ENCODE measurements around the gene CAMTA2. TPM values are rescaled to one million over a fixed set of nuclear protein-coding genes. Genes with fewer than 3 reads are reported as not detected.
A peak's percentile ranks its signal among the peaks of the same experiment; 100 is the strongest.

The CAMTA2 gene
- total and polyA plus RNA-seq, 7 donors: 9.9 to 64.5 (median 24.6) TPM

DNA sequence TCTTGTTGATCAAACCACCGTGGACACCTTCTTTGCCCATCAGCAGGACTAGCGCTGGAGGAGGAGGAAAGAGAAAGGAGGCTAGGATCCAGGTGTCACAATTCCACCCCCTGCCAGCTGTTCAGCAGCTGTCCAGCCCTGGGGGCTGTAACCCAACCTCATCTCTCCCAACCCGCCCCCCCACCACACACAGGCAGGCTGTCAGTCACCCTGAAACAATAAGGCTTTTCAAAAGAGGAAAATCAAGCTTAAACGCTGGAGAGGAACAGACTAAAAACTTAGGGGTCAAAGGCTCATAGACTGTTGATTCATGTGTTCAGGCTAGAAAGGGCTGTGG lies 41.6 kb downstream of the CAMTA2 start:
- peak overlapping the region in 3 of 4 donors; percentile 80 to 99 (median 96) for H3K4me3 ChIP-seq
- intact Hi-C loops (cut with DNase I): no loop called here
- H3K27ac ChIP-seq: peak overlapping the region; percentile 98 to 100 (median 99)
- no peak for TF ChIP-seq POLR2A (IDR thresholded peaks at IDR 0.05)
- TF ChIP-seq, protein P1, sequence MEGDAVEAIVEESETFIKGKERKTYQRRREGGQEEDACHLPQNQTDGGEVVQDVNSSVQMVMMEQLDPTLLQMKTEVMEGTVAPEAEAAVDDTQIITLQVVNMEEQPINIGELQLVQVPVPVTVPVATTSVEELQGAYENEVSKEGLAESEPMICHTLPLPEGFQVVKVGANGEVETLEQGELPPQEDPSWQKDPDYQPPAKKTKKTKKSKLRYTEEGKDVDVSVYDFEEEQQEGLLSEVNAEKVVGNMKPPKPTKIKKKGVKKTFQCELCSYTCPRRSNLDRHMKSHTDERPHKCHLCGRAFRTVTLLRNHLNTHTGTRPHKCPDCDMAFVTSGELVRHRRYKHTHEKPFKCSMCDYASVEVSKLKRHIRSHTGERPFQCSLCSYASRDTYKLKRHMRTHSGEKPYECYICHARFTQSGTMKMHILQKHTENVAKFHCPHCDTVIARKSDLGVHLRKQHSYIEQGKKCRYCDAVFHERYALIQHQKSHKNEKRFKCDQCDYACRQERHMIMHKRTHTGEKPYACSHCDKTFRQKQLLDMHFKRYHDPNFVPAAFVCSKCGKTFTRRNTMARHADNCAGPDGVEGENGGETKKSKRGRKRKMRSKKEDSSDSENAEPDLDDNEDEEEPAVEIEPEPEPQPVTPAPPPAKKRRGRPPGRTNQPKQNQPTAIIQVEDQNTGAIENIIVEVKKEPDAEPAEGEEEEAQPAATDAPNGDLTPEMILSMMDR (IDR thresholded peaks at IDR 0.05): no peak
- no peaks in the 10 kb centered on the region for H3K27me3 ChIP-seq
- WGBS, 2 donors: 15 to 30% methylated on average over 4 of the region's 4 CpGs
- no peak for DNase-seq
- H3K9me3 ChIP-seq: no peaks in the 10 kb centered on the region
- H3K36me3 ChIP-seq: peaks cover 16 to 48% (median 33%) of the 10 kb centered on the region in 4 donors
- peaks cover 0 to 65% (median 54%) of the 10 kb centered on the region in 4 donors for H3K4me1 ChIP-seq

DNA sequence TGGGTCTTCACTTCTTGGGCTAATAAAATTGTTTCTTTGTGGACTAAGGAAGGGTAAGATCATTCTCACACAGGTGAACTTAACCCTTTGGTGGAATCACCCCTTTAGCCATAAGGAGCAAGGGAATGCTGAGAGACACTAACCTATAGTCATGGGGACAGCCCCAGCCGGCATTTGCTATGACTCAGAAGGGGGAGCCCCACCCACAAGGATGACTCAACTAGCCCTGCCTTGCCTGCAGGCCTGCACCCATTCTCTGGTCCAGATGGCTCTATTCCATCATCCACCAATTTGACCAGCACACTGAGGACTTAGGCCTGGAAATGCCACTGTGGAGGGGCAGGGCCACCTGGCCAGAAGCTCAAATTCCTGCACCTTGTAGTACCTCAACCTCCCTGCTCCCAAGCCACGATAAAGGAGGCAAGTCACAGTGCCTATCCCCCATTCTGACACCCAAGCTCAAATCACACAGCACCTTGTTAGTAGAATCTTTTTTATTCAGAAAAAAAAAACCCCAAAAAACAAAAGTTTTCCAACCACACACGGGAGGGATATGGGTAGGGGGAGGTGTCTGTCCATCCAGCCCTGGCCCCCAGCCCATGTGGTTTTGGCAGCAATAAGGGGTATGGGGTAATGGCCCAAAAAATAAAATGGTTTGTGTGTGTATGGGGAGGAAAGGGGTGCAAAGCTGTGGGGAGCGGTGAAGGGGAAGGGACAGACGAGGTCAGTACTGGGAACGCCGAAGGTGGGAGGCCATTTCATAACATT lies 42.1 kb downstream of the CAMTA2 start:
- H3K36me3 ChIP-seq: peaks cover 16 to 48% (median 33%) of the 10 kb centered on the region in 4 donors
- WGBS, 2 donors: 33 to 44% methylated on average over 7 of the region's 7 CpGs
- H3K27me3 ChIP-seq: no peaks in the 10 kb centered on the region
- no peaks in the 10 kb centered on the region for H3K9me3 ChIP-seq
- intact Hi-C loops (cut with DNase I): no loop called here
- peaks cover 0 to 63% (median 50%) of the 10 kb centered on the region in 4 donors for H3K4me1 ChIP-seq
- no peak for TF ChIP-seq EP300 (IDR thresholded peaks at IDR 0.05)
- TF ChIP-seq POLR2AphosphoS5 (IDR thresholded peaks at IDR 0.05): peak; percentile 27 to 54 (median 44)
- H3K27ac ChIP-seq: peak overlapping the region; percentile 98 to 100 (median 99)
- peak overlapping the region in 3 of 4 donors; percentile 80 to 99 (median 96) for H3K4me3 ChIP-seq
- DNase-seq: peak; percentile 93

DNA sequence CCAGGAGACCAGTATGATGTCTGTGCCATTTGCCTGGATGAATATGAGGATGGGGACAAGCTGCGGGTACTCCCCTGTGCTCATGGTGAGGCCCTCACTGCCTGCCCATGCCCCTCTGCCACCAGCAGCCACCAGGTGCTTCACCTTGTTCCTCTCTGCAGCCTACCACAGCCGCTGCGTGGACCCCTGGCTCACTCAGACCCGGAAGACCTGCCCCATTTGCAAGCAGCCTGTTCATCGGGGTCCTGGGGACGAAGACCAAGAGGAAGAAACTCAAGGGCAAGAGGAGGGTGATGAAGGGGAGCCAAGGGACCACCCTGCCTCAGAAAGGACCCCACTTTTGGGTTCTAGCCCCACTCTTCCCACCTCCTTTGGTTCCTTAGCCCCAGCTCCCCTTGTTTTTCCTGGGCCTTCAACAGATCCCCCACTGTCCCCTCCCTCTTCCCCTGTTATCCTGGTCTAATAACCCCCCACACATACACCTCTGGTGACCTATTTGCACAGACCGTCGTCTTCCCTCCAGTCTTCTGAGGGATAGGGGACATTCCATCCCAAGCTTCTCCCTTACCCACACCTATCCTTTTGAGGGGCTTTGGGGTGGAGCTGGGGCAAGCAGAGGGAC lies 42.8 kb downstream of the CAMTA2 start:
- TF ChIP-seq, protein P1 (IDR thresholded peaks at IDR 0.05): no peak
- TF ChIP-seq EP300 (IDR thresholded peaks at IDR 0.05): no peak
- TF ChIP-seq POLR2AphosphoS5 (IDR thresholded peaks at IDR 0.05): no peak
- no peak for TF ChIP-seq POLR2A (IDR thresholded peaks at IDR 0.05)
- peaks cover 16 to 48% (median 33%) of the 10 kb centered on the region in 4 donors for H3K36me3 ChIP-seq

DNA sequence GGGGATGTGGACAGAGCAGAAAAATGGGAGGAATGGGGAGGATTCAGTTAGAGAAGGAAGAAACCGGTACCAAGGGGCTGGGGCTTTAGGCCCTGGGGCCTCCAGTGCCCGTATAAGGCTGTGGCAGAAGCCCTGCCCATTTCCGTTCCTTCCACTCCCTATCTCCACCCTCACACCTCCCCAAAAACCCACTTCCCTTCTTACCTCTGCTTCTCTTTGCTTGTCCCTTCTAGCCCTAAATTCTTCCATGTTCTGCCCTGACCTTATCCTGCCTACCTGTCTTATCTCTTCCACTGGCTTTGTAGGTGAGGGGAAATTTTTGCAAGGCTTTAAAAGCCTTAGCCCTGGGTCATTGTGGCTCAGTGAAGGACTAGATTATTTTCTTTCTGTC lies 43.3 kb downstream of the CAMTA2 start:
- peak overlapping the region; percentile 98 to 100 (median 99) for H3K27ac ChIP-seq
- no peaks in the 10 kb centered on the region for H3K27me3 ChIP-seq
- WGBS, 2 donors: 15 to 48% methylated on average over 3 of the region's 3 CpGs
- peaks cover 0 to 57% (median 48%) of the 10 kb centered on the region in 4 donors for H3K4me1 ChIP-seq
- TF ChIP-seq, protein P1 (IDR thresholded peaks at IDR 0.05): no peak
- peak in 1 of 4 donors; percentile 34 for TF ChIP-seq POLR2AphosphoS5 (IDR thresholded peaks at IDR 0.05)
- H3K9me3 ChIP-seq: no peaks in the 10 kb centered on the region
- peaks cover 16 to 48% (median 33%) of the 10 kb centered on the region in 4 donors for H3K36me3 ChIP-seq
- DNase-seq: no peak
- H3K4me3 ChIP-seq: no peak overlapping the region
- intact Hi-C loops (cut with DNase I): no loop called here

More for the DNA sequence above, 42.8 kb downstream of the CAMTA2 start:
- Histone ChIP-seq H3K9me3 (no peaks in the 10 kb centered on the region), H3K27me3 (no peaks in the 10 kb centered on the region), H3K4me3 (peak overlapping the region in 1 of 4 donors; percentile 96), H3K4me1 (peaks cover 0 to 56% (median 47%) of the 10 kb centered on the region in 4 donors), H3K27ac (peak overlapping the region; percentile 98 to 100 (median 99))
- 44 to 59% methylated on average over 8 of the region's 8 CpGs for WGBS, 2 donors
- intact Hi-C loops (cut with DNase I): no loop called here
- no peak for DNase-seq

DNA sequence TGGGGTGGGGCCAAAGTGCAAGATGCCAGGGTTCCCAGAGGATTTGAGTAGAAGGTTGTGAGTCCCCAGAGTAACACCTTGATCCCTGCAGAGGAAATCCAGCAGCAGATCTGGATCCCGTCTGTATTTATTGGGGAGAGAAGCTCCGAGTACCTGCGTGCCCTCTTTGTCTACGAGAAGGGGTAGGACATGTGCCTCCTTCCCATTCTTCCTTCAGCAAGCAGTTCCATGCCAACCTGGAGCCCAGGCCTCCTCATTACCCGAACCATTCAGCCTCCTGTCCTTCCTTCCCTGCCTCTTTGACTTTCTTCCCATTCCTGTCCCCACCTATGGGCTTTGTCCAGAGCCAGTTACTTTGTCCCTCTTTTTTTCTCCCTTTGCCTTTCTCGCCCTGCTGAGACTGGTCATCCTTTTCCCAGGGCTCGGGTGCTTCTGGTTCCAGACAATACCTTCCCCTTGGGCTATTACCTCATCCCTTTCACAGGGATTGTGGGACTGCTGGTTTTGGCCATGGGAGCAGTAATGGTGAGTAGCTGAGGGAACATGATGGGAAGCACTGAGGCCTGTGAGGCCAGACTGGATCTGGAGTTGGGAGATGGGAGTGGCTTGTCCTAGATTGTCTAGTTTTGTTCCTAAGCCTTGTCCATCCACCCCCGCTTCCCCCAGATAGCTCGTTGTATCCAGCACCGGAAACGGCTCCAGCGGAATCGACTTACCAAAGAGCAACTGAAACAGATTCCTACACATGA lies 44.5 kb downstream of the CAMTA2 start:
- Histone ChIP-seq H3K4me3 (no peak overlapping the region), H3K36me3 (peaks cover 20 to 54% (median 36%) of the 10 kb centered on the region in 4 donors), H3K27me3 (no peaks in the 10 kb centered on the region), H3K4me1 (peaks cover 0 to 69% (median 60%) of the 10 kb centered on the region in 4 donors), H3K27ac (peak overlapping the region; percentile 17 to 100 (median 99)), H3K9me3 (no peaks in the 10 kb centered on the region)
- no peak for TF ChIP-seq POLR2AphosphoS5 (IDR thresholded peaks at IDR 0.05)
- TF ChIP-seq, protein P1 (IDR thresholded peaks at IDR 0.05): no peak
- TF ChIP-seq EP300 (IDR thresholded peaks at IDR 0.05): no peak
- TF ChIP-seq POLR2A (IDR thresholded peaks at IDR 0.05): no peak
- DNase-seq: no peak
- 80 to 85% methylated on average over 13 of the region's 13 CpGs for WGBS, 2 donors
- intact Hi-C loops (cut with DNase I): no loop called here

Data from sigmoid colon (tissue), 7 donors.